ENCODE measurements around the gene ADGRG7.

Gene ADGRG7

GRCh38 chr3:100715176-100715575 is 105.8 kb downstream of the ADGRG7 start:
- no peak for TF ChIP-seq CTCF (IDR thresholded peaks at IDR 0.05; ENCODE audit: control insufficient read depth, insufficient read depth, low read depth, low read length, missing control alignments)
- H3K4me3 ChIP-seq (ENCODE audit: control insufficient read depth, low read depth, low read length) = no peak overlapping the region
- DNase-seq (ENCODE audit: low read depth) = no peak

- DNase-seq (ENCODE audit: low read depth) = no peak
- no peak overlapping the region for H3K4me3 ChIP-seq (ENCODE audit: control insufficient read depth, low read depth, low read length)
- no peak for TF ChIP-seq CTCF (IDR thresholded peaks at IDR 0.05; ENCODE audit: control insufficient read depth, insufficient read depth, low read depth, low read length, missing control alignments)
Measured at GRCh38 chr3:100717063-100717462, 107.7 kb downstream of the ADGRG7 start.

- TF ChIP-seq CTCF (IDR thresholded peaks at IDR 0.05; ENCODE audit: control insufficient read depth, insufficient read depth, low read depth, low read length, missing control alignments) = no peak
- H3K4me3 ChIP-seq (ENCODE audit: control insufficient read depth, low read depth, low read length) = no peak overlapping the region
- no peak for DNase-seq (ENCODE audit: low read depth)
Measured at GRCh38 chr3:100717637-100718487, 108.5 kb downstream of the ADGRG7 start.

- TF ChIP-seq CTCF (IDR thresholded peaks at IDR 0.05; ENCODE audit: control insufficient read depth, insufficient read depth, low read depth, low read length, missing control alignments) = no peak
- no peak overlapping the region for H3K4me3 ChIP-seq (ENCODE audit: control insufficient read depth, low read depth, low read length)
- DNase-seq (ENCODE audit: low read depth) = no peak
Measured at GRCh38 chr3:100719136-100719535, 109.7 kb downstream of the ADGRG7 start.

GRCh38 chr3:100720426-100720825 is 111.0 kb downstream of the ADGRG7 start:
- no peak overlapping the region for H3K4me3 ChIP-seq (ENCODE audit: control insufficient read depth, low read depth, low read length)
- DNase-seq (ENCODE audit: low read depth) = no peak
- TF ChIP-seq CTCF (IDR thresholded peaks at IDR 0.05; ENCODE audit: control insufficient read depth, insufficient read depth, low read depth, low read length, missing control alignments) = no peak

GRCh38 chr3:100725935-100726513 is 116.6 kb downstream of the ADGRG7 start:
- DNase-seq (ENCODE audit: low read depth) = no peak
- no peak overlapping the region for H3K4me3 ChIP-seq (ENCODE audit: control insufficient read depth, low read depth, low read length)
- no peak for TF ChIP-seq CTCF (IDR thresholded peaks at IDR 0.05; ENCODE audit: control insufficient read depth, insufficient read depth, low read depth, low read length, missing control alignments)

Measured in AG09309 (cell line).